HG02884 (cell line): Measurements from ENCODE around the gene DNAH3.
"Not testable (repeated sequence)": the region's sequence is repeated elsewhere in the genome, so short reads cannot be mapped to it uniquely, and the experiment has no call there.

Source experiments
- ATAC-seq: cut with Tn5 transposase; IDR thresholded peaks from one replicate; pipeline ENCODE4 v1.9.1; 2021; ENCODE audit warnings: mild to moderate bottlenecking, moderate library complexity; ENCODE audit not compliant: unreplicated experiment

Gene DNAH3

DNA sequence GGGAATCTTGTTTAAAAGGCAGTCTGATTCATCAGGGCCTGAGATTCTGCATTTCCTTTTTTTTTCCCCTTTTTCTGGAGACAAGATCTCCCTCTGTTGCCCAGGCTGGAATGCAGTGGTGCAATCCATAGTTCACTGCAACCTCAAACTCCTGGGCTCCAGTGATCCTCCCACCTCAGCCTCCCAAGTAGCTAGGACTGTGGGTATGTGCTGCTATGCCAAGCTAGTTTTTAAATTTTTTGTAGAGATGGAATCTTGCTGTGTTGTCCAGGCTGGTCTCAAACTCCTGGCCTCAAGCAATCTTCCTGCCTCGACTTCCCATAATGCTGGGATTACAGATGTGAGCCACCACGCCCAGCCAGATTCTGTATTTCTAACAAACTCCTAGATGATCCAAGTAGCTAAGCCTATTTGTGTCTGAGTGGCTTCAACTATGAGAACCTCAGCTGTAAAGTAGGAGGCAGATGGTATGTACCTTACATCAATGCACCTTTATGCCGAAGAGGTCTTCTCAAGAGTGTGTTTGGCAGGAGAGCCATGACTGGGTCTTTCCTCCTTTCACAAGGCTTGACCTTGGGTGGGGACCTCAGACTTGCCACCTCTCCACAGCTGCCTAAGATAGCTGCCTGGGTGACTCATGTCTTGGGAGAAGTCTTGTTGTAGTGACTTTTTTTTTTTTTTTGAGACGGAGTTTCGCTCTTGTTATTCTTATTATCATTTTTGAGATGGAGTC is 18.8 kb upstream of the DNAH3 start:
- no peak for ATAC-seq

GRCh38 chr16:21167929-21168602 is 17.4 kb upstream of the DNAH3 start:
- ATAC-seq = no peak

- no peak for ATAC-seq
These were observed 16.7 kb upstream of the DNAH3 start for GRCh38 chr16:21167360-21167759.

DNA sequence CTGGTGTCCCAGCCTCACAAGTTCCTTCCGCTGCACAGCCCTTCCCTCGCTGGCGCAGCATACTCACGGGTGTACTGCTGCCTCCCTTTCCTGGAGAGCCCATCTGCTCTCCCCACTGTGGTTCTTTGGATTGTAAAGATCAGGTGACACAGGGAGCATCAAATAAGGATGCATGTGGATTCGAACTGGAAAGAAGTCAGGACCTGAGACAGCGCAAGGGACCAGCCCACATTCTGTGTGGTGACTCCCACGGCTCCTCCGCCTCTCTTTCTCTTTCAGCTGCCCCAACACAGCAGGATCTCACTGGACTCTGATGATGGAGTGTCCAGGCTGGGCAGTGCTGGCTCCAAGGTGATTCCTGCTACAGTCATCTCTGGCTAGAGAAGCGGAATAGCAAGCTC is 15.9 kb upstream of the DNAH3 start:
- no peak for ATAC-seq

DNA sequence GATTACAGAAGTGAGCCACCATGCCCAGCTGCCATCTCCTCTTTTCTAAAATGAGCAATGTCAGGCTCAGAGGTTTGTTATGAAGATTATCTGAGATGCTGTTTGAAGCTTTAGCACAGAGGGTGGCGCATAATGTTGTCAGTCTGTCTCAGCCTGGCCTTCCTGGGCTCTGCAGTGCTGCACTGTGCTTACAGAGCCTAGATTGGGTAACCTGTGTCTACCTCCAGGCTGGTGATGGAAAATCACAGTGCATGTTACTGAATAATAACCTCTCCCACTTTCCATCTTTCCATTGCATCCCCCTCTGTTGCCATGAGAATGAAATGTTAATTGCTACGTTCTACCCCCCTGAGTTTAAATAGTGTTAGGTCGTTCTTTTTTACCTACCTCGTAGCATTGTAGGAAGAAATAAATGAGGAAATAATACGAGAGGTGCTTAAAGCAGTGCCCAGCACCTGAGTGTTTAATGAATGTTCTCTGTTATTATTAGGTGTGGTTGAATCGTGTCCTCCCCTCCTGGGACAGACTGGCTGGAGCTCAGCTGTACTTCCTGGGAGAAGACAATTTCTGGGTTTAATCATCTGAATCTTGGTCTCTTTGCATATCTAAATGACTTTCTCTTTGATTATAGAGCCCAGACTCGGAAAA is 14.0 kb upstream of the DNAH3 start:
- no peak for ATAC-seq

GRCh38 chr16:21163576-21163975 is 12.9 kb upstream of the DNAH3 start:
- ATAC-seq = no peak

DNA sequence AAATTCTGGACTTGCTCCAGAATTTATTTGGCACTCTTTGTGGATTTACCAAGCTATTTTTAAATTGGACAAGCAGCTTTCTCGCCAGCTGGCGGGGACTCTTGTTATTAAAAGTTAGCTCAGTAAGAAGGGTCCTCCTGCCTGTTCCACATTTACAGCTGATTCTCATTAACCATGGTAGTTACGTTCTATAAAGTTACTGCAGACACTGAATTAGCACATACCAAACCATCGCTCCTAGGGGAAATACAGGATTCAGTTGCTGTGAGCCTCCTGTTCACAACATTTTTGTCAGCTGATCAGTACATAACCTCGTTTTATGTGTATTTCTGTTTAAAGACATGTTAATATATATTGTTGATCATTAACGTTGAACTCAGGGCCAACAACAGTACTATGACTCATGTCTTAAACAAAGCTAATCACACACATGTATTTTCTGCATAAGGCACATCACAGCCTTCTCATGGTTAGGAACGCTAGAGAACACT is 12.1 kb upstream of the DNAH3 start:
- no peak for ATAC-seq

DNA sequence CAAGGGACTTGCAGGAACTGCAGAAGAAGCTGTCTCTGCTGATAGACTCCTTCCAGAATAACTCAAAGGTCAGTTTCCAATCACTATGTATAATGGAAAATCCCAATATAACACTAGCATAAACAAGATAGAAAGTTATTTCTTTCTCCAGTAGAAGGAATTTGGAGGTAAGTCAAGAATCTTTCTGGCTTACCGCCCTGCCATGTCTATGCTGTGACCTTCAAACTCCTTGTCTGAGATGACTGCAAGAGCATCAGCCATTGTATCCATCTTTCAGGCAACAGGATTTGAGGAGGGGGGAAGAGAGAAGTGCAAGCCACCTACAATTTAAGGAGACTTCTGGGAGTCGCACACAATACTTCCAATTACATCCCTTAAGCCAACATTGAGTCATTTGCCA is 10.6 kb upstream of the DNAH3 start:
- no peak for ATAC-seq

DNA sequence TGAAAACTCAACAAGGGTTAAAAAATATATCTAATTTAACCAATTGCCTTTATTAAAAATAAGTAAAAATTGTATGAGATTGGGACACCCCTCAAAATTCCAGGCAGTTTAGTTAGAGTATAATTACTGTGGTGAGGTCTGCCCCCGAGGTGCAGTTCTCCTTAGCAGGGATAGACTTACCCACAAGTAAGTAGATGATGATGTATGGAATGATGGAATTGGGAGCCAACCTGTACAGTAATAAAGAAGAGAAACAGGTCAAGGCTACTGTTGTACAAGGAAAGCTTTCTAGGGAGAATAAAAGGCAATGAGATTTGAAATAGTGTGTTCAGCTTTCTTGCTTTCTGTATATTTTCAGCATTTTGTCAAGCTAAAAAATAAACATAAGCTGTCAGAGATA is 9.6 kb upstream of the DNAH3 start:
- no peak for ATAC-seq

DNA sequence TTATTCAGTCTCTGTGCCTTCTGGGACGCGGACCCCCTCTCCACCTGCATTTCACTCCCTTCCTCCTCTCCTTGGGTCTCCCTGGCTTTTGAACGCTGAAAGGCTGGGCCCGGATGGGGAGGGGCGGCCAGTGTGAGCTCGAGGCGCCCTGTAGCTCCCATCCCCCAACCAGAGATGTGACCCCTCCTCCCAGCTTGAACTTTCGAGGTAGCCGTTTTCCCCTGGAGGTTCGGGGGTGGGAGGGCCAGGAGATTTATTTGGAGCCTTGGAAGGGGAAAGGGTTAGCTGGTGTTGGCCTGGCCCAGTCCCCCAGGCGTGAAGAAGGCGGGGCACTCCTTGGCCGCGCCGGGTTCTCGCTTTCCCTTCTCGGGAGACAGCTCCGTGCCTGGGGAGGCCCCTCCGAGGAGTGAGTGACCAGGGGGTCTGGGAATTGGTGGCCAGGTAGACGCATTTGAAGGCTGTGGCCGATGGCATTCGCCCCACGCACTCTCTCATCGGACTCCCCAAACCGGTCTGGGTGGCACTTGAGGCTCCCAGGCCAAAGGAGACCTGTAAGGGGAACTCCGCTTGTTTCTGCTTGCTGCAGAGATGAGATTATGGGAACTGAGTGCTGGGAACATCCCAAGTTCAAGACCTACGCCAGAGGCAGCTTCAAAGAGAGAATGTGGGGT is 8.8 kb upstream of the DNAH3 start:
- no peak for ATAC-seq

DNA sequence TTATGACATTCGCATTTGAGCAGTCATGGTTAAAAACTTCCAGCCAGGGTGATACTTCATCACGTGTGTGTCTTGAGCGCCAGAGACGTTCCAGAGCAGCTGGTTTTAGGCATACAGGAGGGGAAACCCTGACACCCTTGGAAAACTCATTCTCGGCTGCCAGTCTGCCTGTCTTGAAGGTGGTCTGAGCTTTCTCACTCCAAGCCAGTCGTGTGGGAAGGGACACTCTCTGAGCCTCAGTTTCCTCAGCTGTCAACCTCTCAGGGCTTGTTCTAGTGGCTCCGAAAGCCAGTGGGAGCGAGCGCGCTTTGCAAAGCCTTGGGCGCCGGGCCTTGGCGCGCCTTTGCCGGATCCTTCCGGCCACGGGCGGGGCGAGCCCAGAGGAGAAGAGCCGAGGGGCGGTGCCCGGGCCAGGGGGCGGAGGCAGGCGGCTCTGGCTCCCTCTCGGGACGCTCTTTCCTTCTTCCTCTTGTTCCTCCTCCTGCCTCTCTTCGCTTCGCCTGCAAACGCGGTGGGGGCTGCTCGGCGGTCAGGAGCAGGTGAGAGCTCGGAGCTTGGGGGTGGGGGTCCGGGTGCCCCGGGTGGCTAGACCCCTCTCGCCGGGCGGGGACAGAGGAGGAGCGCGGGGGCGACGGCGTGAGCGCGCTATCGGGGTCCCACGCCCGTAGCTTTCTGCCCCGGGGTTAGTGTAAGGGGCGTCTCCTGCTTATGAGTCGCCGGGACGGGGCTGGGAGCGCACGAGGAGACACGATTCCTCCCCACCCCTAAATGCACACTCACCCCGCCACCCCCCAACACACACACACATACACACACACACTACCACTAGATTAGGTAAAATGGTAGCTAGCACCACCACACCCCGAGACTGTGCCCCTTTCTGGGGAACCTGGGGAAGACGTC is 7.8 kb upstream of the DNAH3 start, which contains the start of gene LDAF1:
TSS of gene LDAF1 (plus strand) at position 467 of the 903 bp plus-strand sequence. CDS start 2,509 bp downstream, outside the sequence.
- peak; percentile 78 for ATAC-seq

GRCh38 chr16:21157632-21158031 is 7.0 kb upstream of the DNAH3 start:
- ATAC-seq = no peak

GRCh38 chr16:21156767-21157467 is 6.3 kb upstream of the DNAH3 start:
- ATAC-seq = no peak

- ATAC-seq = not testable (repeated sequence)
These were observed 5.4 kb upstream of the DNAH3 start for GRCh38 chr16:21156011-21156410.

- ATAC-seq = not testable (repeated sequence)
These were observed 2.6 kb upstream of the DNAH3 start for GRCh38 chr16:21153124-21153729.

- not testable (repeated sequence) for ATAC-seq
These were observed 1.7 kb upstream of the DNAH3 start for GRCh38 chr16:21152160-21153030.

- no peak for ATAC-seq
These were observed 4.9 kb downstream of the DNAH3 start for GRCh38 chr16:21145738-21146137.

GRCh38 chr16:21134053-21134452 is 16.6 kb downstream of the DNAH3 start:
- no peak for ATAC-seq
